ENCODE results near the gene DDAH1. TPM values are rescaled to one million over a fixed set of nuclear protein-coding genes. Genes with fewer than 3 reads are reported as not detected.

The DDAH1 gene
- total and polyA plus RNA-seq, 4 donors, result 25.8 to 42.7 (median 31.7) TPM

DNA sequence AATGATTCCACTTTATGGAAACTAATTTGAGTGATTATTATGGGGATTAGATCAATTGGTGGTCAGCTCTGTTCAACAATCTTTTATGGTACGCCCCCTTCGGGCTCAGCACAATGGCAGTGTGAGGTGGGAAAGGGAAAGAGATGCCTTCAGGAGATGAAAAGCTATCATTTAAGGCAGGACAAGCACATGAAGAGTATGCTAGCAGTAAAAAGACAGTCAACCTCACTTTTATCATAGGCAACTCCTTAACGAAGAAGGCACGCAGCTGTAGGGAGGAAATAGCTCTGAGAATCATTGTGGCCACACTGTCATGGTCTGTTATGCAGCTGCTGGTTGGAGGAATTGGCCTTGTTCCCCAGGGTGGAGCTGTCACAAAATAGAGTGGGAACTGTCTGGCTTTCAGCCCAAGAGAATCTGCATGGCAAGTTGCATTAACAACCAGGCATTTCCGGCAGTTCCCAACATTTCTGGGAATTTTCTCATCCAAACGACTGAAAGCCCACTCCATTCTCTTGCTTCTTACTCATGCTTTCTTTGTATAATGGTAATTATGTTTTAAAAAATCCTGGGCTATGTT lies 134.2 kb downstream of the DDAH1 start:
- no peak for DNase-seq (ENCODE audit: low spot score)
- Histone ChIP-seq H3K36me3 (ENCODE audit: control insufficient read depth in 4 of 4, insufficient read depth in 3 of 4, low read depth in 1 of 4, low read length in 3 of 4) (peaks cover 0 to 2% (median 0%) of the 10 kb centered on the region in 4 donors), H3K27ac (ENCODE audit: low read depth in 1 of 2, low read length in 2 of 2) (peak overlapping the region in 1 of 2 donors; percentile 23)

DNA sequence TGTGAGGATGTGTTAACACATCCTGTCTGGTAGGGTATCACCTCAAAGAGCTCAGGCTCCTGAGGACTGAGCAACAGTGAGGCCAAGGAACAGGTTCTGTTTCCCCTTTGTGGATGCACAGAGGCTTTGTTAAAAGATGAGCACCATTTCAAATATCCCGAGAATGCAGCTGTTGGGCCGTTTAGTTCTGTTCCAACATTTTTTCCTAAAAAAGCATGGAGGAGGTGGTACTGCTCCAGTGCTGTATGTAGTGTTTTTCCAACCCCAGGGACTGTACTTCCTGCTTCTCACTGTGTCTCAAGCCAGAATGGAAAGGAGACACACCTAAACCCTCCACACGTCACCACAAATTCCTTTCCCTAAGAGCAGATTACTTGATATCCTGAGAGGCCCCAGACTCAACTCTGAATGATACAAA lies 134.7 kb downstream of the DDAH1 start:
- Histone ChIP-seq H3K4me3 (ENCODE audit: low read depth in 1 of 3, low read length in 3 of 3) (no peak overlapping the region), H3K9ac (ENCODE audit: low read depth in 1 of 2, low read length in 2 of 2) (no peak overlapping the region), H3K27me3 (ENCODE audit: control insufficient read depth in 4 of 4, insufficient read depth in 4 of 4, low read length in 3 of 4) (no peaks in the 10 kb centered on the region), H3K27ac (ENCODE audit: low read depth in 1 of 2, low read length in 2 of 2) (peak overlapping the region in 1 of 2 donors; percentile 23), H3K9me3 (ENCODE audit: control insufficient read depth in 4 of 4, low read length in 3 of 4) (no peaks in the 10 kb centered on the region), H3K4me1 (ENCODE audit: control insufficient read depth in 4 of 4, insufficient read depth in 4 of 4, low read length in 3 of 4) (no peaks in the 10 kb centered on the region), H3K36me3 (ENCODE audit: control insufficient read depth in 4 of 4, insufficient read depth in 3 of 4, low read depth in 1 of 4, low read length in 3 of 4) (peaks cover 0 to 2% (median 0%) of the 10 kb centered on the region in 4 donors)
- TF ChIP-seq FOXA2 (IDR thresholded peaks at IDR 0.05), result no peak
- TF ChIP-seq JUND (IDR thresholded peaks at IDR 0.05), result no peak
- no peak for TF ChIP-seq EGR1 (IDR thresholded peaks at IDR 0.05; ENCODE audit: low read depth in 2 of 2)
- TF ChIP-seq, protein P1, sequence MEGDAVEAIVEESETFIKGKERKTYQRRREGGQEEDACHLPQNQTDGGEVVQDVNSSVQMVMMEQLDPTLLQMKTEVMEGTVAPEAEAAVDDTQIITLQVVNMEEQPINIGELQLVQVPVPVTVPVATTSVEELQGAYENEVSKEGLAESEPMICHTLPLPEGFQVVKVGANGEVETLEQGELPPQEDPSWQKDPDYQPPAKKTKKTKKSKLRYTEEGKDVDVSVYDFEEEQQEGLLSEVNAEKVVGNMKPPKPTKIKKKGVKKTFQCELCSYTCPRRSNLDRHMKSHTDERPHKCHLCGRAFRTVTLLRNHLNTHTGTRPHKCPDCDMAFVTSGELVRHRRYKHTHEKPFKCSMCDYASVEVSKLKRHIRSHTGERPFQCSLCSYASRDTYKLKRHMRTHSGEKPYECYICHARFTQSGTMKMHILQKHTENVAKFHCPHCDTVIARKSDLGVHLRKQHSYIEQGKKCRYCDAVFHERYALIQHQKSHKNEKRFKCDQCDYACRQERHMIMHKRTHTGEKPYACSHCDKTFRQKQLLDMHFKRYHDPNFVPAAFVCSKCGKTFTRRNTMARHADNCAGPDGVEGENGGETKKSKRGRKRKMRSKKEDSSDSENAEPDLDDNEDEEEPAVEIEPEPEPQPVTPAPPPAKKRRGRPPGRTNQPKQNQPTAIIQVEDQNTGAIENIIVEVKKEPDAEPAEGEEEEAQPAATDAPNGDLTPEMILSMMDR (IDR thresholded peaks at IDR 0.05; ENCODE audit: low read depth, low read length, missing input control), result no peak
- TF ChIP-seq, protein P2, sequence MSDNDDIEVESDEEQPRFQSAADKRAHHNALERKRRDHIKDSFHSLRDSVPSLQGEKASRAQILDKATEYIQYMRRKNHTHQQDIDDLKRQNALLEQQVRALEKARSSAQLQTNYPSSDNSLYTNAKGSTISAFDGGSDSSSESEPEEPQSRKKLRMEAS (IDR thresholded peaks at IDR 0.05), result no peak
- TF ChIP-seq NR2F2 (IDR thresholded peaks at IDR 0.05), result no peak
- no peak for TF ChIP-seq HNF4G (IDR thresholded peaks at IDR 0.05)
- no peak for TF ChIP-seq TAF1 (conservative IDR thresholded peaks at IDR 0.05)
- no peak for TF ChIP-seq SP1 (IDR thresholded peaks at IDR 0.05)
- TF ChIP-seq, protein P3, sequence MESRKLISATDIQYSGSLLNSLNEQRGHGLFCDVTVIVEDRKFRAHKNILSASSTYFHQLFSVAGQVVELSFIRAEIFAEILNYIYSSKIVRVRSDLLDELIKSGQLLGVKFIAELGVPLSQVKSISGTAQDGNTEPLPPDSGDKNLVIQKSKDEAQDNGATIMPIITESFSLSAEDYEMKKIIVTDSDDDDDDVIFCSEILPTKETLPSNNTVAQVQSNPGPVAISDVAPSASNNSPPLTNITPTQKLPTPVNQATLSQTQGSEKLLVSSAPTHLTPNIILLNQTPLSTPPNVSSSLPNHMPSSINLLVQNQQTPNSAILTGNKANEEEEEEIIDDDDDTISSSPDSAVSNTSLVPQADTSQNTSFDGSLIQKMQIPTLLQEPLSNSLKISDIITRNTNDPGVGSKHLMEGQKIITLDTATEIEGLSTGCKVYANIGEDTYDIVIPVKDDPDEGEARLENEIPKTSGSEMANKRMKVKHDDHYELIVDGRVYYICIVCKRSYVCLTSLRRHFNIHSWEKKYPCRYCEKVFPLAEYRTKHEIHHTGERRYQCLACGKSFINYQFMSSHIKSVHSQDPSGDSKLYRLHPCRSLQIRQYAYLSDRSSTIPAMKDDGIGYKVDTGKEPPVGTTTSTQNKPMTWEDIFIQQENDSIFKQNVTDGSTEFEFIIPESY (IDR thresholded peaks at IDR 0.05), result no peak
- TF ChIP-seq RXRA (IDR thresholded peaks at IDR 0.05), result no peak
- no peak for TF ChIP-seq RAD21 (IDR thresholded peaks at IDR 0.05)
- TF ChIP-seq HNF4A (conservative IDR thresholded peaks at IDR 0.05), result no peak
- no peak for TF ChIP-seq GABPA (IDR thresholded peaks at IDR 0.05 in 1 of 2, conservative IDR thresholded peaks at IDR 0.05 in 1 of 2)
- TF ChIP-seq, protein P4, sequence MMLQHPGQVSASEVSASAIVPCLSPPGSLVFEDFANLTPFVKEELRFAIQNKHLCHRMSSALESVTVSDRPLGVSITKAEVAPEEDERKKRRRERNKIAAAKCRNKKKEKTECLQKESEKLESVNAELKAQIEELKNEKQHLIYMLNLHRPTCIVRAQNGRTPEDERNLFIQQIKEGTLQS (IDR thresholded peaks at IDR 0.05), result no peak
- 88% methylated on average over 3 of the region's 3 CpGs for WGBS
- DNase-seq (ENCODE audit: low spot score), result no peak

More for the DNA sequence above, 134.2 kb downstream of the DDAH1 start:
- H3K4me3 ChIP-seq (ENCODE audit: low read depth in 1 of 3, low read length in 3 of 3), result no peak overlapping the region
- H3K4me1 ChIP-seq (ENCODE audit: control insufficient read depth in 4 of 4, insufficient read depth in 4 of 4, low read length in 3 of 4), result no peaks in the 10 kb centered on the region
- H3K9ac ChIP-seq (ENCODE audit: low read depth in 1 of 2, low read length in 2 of 2), result no peak overlapping the region
- no peaks in the 10 kb centered on the region for H3K9me3 ChIP-seq (ENCODE audit: control insufficient read depth in 4 of 4, low read length in 3 of 4)
- 85% methylated on average over 6 of the region's 6 CpGs for WGBS
- no peaks in the 10 kb centered on the region for H3K27me3 ChIP-seq (ENCODE audit: control insufficient read depth in 4 of 4, insufficient read depth in 4 of 4, low read length in 3 of 4)
- TF ChIP-seq JUND (IDR thresholded peaks at IDR 0.05) (no peak), FOXA2 (IDR thresholded peaks at IDR 0.05) (no peak), HNF4A (conservative IDR thresholded peaks at IDR 0.05) (no peak)
